ENCODE results near the gene NDUFB5. TPM values are rescaled to one million over a fixed set of nuclear protein-coding genes. Genes with fewer than 3 reads are reported as not detected.

Gene NDUFB5
- total RNA-seq, 4 donors from 2014 or later = 23.1 to 107 (median 60.3) TPM

DNA sequence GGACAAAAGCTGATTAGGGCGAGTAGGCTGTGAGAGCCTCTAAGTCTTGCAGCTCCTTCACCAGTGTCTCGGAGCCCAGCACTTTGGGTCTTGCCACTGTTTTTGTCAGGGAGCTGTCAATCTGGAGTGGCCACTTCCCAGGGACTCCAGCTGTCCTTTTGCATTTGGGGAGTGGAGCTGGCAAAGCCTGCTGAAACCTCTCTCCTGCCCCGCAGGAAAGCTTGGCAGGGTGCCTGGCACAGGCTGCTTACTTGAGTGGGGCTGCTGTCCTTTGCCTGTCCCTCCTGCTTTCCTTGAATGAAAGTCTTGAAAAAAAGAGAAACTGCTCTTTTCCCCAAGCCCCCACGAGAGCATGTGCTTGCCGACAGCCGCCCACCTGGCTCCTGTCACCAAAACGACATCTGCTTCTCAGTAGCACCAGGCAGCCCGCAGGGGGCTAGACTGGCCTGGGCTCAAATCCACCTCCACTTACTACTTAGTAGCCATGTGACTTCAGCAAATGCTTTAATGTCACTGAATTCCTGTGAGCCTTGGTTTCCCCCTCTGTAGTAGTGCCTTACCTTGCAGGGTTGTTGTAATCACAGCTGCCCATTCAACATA lies 61.9 kb downstream of the NDUFB5 start:
- no peaks in the 10 kb centered on the region for H3K9me3 ChIP-seq
- no peak overlapping the region for H3K4me3 ChIP-seq
- no peaks in the 10 kb centered on the region for H3K4me1 ChIP-seq
- TF ChIP-seq, protein P1, sequence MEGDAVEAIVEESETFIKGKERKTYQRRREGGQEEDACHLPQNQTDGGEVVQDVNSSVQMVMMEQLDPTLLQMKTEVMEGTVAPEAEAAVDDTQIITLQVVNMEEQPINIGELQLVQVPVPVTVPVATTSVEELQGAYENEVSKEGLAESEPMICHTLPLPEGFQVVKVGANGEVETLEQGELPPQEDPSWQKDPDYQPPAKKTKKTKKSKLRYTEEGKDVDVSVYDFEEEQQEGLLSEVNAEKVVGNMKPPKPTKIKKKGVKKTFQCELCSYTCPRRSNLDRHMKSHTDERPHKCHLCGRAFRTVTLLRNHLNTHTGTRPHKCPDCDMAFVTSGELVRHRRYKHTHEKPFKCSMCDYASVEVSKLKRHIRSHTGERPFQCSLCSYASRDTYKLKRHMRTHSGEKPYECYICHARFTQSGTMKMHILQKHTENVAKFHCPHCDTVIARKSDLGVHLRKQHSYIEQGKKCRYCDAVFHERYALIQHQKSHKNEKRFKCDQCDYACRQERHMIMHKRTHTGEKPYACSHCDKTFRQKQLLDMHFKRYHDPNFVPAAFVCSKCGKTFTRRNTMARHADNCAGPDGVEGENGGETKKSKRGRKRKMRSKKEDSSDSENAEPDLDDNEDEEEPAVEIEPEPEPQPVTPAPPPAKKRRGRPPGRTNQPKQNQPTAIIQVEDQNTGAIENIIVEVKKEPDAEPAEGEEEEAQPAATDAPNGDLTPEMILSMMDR (IDR thresholded peaks at IDR 0.05) = no peak
- no peak for TF ChIP-seq POLR2A (IDR thresholded peaks at IDR 0.05)
- H3K36me3 ChIP-seq = no peaks in the 10 kb centered on the region
- H3K27me3 ChIP-seq = no peaks in the 10 kb centered on the region
- no peak for DNase-seq
- intact Hi-C loops (cut with DNase I; ENCODE audit: low total_unique reads) = no loop called here
- no peak overlapping the region for H3K27ac ChIP-seq

DNA sequence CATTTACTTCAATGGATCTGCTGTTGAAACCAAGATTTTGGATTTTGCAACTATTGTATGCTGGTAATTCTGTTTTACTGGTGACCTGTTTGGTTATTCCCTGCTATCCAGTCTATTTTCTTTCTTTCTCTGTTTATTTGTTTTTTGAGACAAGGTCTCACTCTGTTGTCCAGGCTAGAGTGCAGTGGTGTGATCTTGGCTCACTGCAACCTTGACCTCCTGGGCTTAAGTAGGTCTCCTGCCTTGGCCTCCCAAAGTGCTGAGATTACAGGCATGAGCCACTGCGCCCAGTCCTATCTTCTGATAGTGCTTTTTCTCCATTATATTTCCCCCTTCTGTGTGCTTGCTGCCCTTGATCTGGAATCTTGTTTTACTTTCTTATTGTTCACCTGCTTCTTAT lies 63.8 kb downstream of the NDUFB5 start:
- Histone ChIP-seq H3K4me1 (no peaks in the 10 kb centered on the region), H3K4me3 (no peak overlapping the region), H3K27me3 (no peaks in the 10 kb centered on the region), H3K36me3 (no peaks in the 10 kb centered on the region), H3K27ac (no peak overlapping the region), H3K9me3 (no peaks in the 10 kb centered on the region)
- intact Hi-C loops (cut with DNase I; ENCODE audit: low total_unique reads) = no loop called here
- no peak for TF ChIP-seq POLR2A (IDR thresholded peaks at IDR 0.05)
- TF ChIP-seq, protein P1 (IDR thresholded peaks at IDR 0.05) = no peak
- DNase-seq = no peak

DNA sequence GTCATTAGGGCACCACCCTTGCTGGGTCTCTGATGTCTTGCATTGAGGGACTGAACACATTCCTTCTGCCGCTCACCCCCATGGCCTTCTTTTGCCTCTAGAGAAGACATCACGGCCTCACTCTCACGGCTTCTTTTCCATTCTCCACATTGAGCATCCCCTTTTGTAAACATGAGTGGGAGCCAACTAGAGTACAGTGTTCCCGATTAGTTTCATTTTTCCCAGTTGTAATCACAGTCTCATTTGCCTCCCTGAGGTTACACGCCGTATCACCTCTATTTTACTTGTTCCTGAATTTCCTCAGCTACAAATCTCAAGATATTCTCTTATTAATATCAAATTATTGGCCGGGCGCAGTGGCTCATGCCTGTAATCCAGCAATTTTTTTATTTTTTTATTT lies 65.7 kb downstream of the NDUFB5 start:
- Histone ChIP-seq H3K4me1 (no peaks in the 10 kb centered on the region), H3K27me3 (no peaks in the 10 kb centered on the region), H3K27ac (no peak overlapping the region), H3K4me3 (no peak overlapping the region), H3K9me3 (no peaks in the 10 kb centered on the region), H3K36me3 (no peaks in the 10 kb centered on the region)
- TF ChIP-seq POLR2A (IDR thresholded peaks at IDR 0.05) = no peak
- TF ChIP-seq, protein P1 (IDR thresholded peaks at IDR 0.05) = no peak
- DNase-seq = no peak
- intact Hi-C loops (cut with DNase I; ENCODE audit: low total_unique reads) = no loop called here

DNA sequence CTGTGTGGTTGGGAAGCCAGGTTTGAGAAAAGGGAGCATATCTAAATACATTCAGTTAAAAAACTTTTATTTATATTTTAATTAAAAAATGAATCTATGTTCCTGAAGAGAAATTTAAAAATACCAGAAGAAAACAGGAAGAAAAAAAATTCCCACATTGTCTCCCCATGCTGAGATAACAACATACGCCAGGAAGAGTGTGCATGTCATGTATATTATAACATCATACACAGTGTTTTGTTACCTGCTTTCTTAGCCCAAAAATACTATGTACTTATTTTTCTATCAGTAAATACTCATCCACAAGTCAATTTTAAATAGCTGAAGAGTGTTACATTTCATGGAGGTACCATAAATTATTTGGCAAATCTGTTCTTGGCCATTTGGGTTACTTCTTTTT lies 66.7 kb downstream of the NDUFB5 start:
- Histone ChIP-seq H3K27me3 (no peaks in the 10 kb centered on the region), H3K4me3 (no peak overlapping the region), H3K36me3 (no peaks in the 10 kb centered on the region), H3K4me1 (no peaks in the 10 kb centered on the region), H3K9me3 (no peaks in the 10 kb centered on the region), H3K27ac (peak overlapping the region in 1 of 2 donors; percentile 47)
- TF ChIP-seq, protein P1 (IDR thresholded peaks at IDR 0.05) = no peak
- no peak for TF ChIP-seq POLR2A (IDR thresholded peaks at IDR 0.05)
- intact Hi-C loops (cut with DNase I; ENCODE audit: low total_unique reads) = no loop called here
- no peak for DNase-seq

DNA sequence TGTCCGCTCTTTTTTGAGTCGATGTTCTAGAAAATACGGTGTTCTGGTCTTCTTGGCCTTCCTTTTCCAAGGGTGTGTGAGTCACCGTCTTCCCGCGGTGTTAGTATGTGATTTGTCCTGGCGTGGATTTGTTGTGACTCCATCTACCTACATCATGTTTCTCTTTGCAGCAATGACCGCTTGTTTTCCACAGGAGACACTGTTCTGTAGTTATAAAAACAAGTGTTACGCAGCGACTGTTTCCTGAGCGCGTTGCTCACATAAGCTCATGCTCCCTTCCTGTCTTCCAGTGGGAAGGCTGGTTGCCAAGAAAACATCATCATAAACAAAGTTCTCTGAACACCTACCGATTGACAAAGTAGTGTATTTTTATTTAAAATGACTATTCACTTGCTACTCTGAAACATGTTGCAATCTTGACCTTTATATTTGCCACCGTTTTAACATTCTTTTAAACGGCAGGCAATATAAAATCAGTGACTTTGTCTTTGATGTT lies 67.2 kb downstream of the NDUFB5 start:
- Histone ChIP-seq H3K36me3 (no peaks in the 10 kb centered on the region), H3K27me3 (no peaks in the 10 kb centered on the region), H3K4me1 (no peaks in the 10 kb centered on the region), H3K27ac (peak overlapping the region in 1 of 2 donors; percentile 47), H3K9me3 (no peaks in the 10 kb centered on the region), H3K4me3 (no peak overlapping the region)
- TF ChIP-seq POLR2A (IDR thresholded peaks at IDR 0.05) = peak in 1 of 2 donors; percentile 40
- TF ChIP-seq, protein P1 (IDR thresholded peaks at IDR 0.05) = no peak
- DNase-seq = peak in 1 of 2 donors; percentile 46
- intact Hi-C loops (cut with DNase I; ENCODE audit: low total_unique reads) = no loop called here

Data from uterus (tissue), 4 donors.